ENCODE data around the gene LKAAEAR1. TPM values are rescaled to one million over a fixed set of nuclear protein-coding genes. Genes with fewer than 3 reads are reported as not detected.

The LKAAEAR1 gene
- total RNA-seq, 4 donors from 2014 or later = not detected

GRCh38 chr20:64086801-64087200 lies 2.6 kb upstream of the LKAAEAR1 start:
- H3K4me3 ChIP-seq = no peak overlapping the region
- peaks cover 3 to 4% of the 10 kb centered on the region in 2 donors for H3K4me1 ChIP-seq
- no peak overlapping the region for H3K27ac ChIP-seq
- no peak for DNase-seq
- TF ChIP-seq CTCF (IDR thresholded peaks at IDR 0.05 in 4 of 5, conservative IDR thresholded peaks at IDR 0.05 in 1 of 5) (no peak), POLR2A (IDR thresholded peaks at IDR 0.05) (no peak)
- no peak for ATAC-seq
- peaks cover 23 to 39% (median 31%) of the 10 kb centered on the region in 3 donors for H3K27me3 ChIP-seq
- intact Hi-C loops (cut with DNase I; ENCODE audit: low total_unique reads) (no loop called here), in situ Hi-C loops (cut with MboI; ENCODE audit: low sequenced_read_pairs in 4 of 4) (no loop called here)
- H3K9me3 ChIP-seq = no peaks in the 10 kb centered on the region
- H3K36me3 ChIP-seq = no peaks in the 10 kb centered on the region

DNA sequence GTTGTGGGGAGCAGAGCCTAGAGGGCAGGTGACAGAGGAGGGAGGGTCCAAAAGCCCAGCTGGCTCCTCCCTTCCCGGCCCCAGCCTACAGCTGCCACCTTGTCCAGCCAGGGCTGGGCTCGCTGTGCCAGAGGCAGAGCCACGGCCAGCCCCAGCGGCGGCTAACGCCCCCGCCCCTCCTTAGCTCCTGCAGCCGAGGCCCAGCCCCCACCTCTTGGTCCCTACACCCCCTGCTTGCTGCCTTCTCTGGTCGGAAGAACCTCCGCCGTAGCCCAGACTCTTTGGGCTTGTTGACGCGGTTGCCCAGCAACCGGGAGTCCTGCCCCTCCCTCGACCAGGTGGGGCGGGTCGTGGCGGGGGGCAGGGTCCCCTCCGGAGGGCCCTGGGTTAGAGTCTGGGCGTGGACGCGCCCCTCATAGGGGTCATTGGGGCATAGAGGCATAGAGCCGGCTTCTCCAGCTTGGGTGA lies 521 bp upstream of the LKAAEAR1 start:
- H3K4me1 ChIP-seq = peaks cover 3 to 4% of the 10 kb centered on the region in 2 donors
- in situ Hi-C loops (cut with MboI; ENCODE audit: low sequenced_read_pairs in 4 of 4) = no loop called here
- no peak for TF ChIP-seq POLR2A (IDR thresholded peaks at IDR 0.05)
- no peak for TF ChIP-seq CTCF (IDR thresholded peaks at IDR 0.05 in 4 of 5, conservative IDR thresholded peaks at IDR 0.05 in 1 of 5)

GRCh38 chr20:64083378-64083803 lies 807 bp downstream of the LKAAEAR1 start:
- H3K36me3 ChIP-seq = no peaks in the 10 kb centered on the region
- H3K4me1 ChIP-seq = peaks cover 12 to 14% of the 10 kb centered on the region in 2 donors
- no peak overlapping the region for H3K27ac ChIP-seq
- peak; percentile 35 to 43 for ATAC-seq
- no peaks in the 10 kb centered on the region for H3K9me3 ChIP-seq
- H3K4me3 ChIP-seq = peak overlapping the region; percentile 42 to 64 (median 54)
- no peak for DNase-seq
- intact Hi-C loops (cut with DNase I; ENCODE audit: low total_unique reads) (loop anchor here (1.0 kb wide), 2 partner anchors 21 to 37 kb away; no protein-coding TSS in a partner anchor), in situ Hi-C loops (cut with MboI; ENCODE audit: low sequenced_read_pairs in 4 of 4) (no loop called here)
- TF ChIP-seq POLR2A (IDR thresholded peaks at IDR 0.05) (no peak), CTCF (IDR thresholded peaks at IDR 0.05 in 4 of 5, conservative IDR thresholded peaks at IDR 0.05 in 1 of 5) (peak in 4 of 5 experiments; percentile 37 to 60 (median 59))
- peaks cover 23 to 39% (median 35%) of the 10 kb centered on the region in 3 donors for H3K27me3 ChIP-seq

More for the DNA sequence above, 521 bp upstream of the LKAAEAR1 start:
- no peak for DNase-seq
- Histone ChIP-seq H3K27me3 (peaks cover 23 to 39% (median 31%) of the 10 kb centered on the region in 3 donors), H3K27ac (no peak overlapping the region), H3K36me3 (no peaks in the 10 kb centered on the region), H3K9me3 (no peaks in the 10 kb centered on the region), H3K4me3 (no peak overlapping the region)
- no peak for ATAC-seq
- intact Hi-C loops (cut with DNase I; ENCODE audit: low total_unique reads) = no loop called here

GRCh38 chr20:64082820-64083377 lies 1.3 kb downstream of the LKAAEAR1 start:
- H3K4me3 ChIP-seq = peak overlapping the region; percentile 24 to 64 (median 54)
- no peaks in the 10 kb centered on the region for H3K36me3 ChIP-seq
- H3K9me3 ChIP-seq = no peaks in the 10 kb centered on the region
- TF ChIP-seq POLR2A (IDR thresholded peaks at IDR 0.05) = no peak
- no peak for TF ChIP-seq CTCF (IDR thresholded peaks at IDR 0.05 in 4 of 5, conservative IDR thresholded peaks at IDR 0.05 in 1 of 5)
- intact Hi-C loops (cut with DNase I; ENCODE audit: low total_unique reads) = loop anchor here (1.0 kb wide), 2 partner anchors 21 to 37 kb away; no protein-coding TSS in a partner anchor
- in situ Hi-C loops (cut with MboI; ENCODE audit: low sequenced_read_pairs in 4 of 4) = no loop called here
- H3K4me1 ChIP-seq = peaks cover 13 to 18% of the 10 kb centered on the region in 2 donors
- DNase-seq (no peak), ATAC-seq (no peak)
- peaks cover 23 to 38% (median 32%) of the 10 kb centered on the region in 3 donors for H3K27me3 ChIP-seq
- H3K27ac ChIP-seq = no peak overlapping the region
